ENCODE measurements around the gene WDR70.

WDR70 gene

DNA sequence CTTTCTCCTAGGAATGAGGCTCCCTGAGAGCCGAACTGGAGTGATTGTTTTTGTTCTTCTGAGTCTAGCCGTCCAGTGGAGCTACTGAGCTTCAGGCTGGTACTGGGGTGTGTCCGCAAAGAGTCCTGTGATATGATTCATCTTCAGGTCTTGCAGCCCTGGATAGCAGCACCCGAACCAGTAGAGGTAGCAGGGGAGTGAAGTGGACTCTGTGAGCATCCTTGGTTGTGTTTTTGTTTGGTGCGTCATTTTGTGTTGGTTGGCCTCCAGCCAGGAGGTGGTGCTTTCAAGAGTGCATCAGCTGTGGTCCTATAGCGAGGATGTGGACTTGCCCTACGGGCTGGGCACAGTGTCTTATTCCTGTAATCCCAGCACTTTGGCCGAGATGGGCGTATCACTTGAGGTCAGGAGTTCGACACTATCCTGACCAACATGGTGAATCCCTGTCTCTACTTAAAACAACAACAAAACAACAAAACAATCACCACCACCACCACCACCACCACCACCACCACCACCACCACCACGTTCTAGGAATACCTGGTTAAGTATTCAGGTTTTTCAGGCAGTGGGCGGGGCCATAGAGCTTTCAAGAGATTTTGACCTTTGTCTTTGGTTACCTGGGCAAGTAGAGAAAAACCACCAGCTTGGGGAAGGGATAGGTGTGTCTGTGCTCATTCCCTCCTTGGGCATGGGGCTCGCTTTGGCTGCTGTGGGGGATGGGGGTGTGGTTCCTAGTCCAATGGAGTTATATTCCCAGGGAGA is 154.0 kb downstream of the WDR70 start:
- no peak overlapping the region for H3K4me3 ChIP-seq (ENCODE audit: low read depth, low read length)
- TF ChIP-seq CTCF (conservative IDR thresholded peaks at IDR 0.05; ENCODE audit: low read depth, low read length) = peak; percentile 18
- peak; percentile 69 for DNase-seq (ENCODE audit: low read depth)

GRCh38 chr5:37533851-37534250 is 154.7 kb downstream of the WDR70 start:
- no peak for TF ChIP-seq CTCF (conservative IDR thresholded peaks at IDR 0.05; ENCODE audit: low read depth, low read length)
- peak; percentile 63 for DNase-seq (ENCODE audit: low read depth)
- H3K4me3 ChIP-seq (ENCODE audit: low read depth, low read length) = no peak overlapping the region

- TF ChIP-seq CTCF (conservative IDR thresholded peaks at IDR 0.05; ENCODE audit: low read depth, low read length) = no peak
- DNase-seq (ENCODE audit: low read depth) = no peak
- no peak overlapping the region for H3K4me3 ChIP-seq (ENCODE audit: low read depth, low read length)
These were observed 160.3 kb downstream of the WDR70 start for GRCh38 chr5:37539459-37539858.

- TF ChIP-seq CTCF (conservative IDR thresholded peaks at IDR 0.05; ENCODE audit: low read depth, low read length) = no peak
- H3K4me3 ChIP-seq (ENCODE audit: low read depth, low read length) = no peak overlapping the region
- DNase-seq (ENCODE audit: low read depth) = no peak
These were observed 164.1 kb downstream of the WDR70 start for GRCh38 chr5:37543216-37543615.

GRCh38 chr5:37549411-37549810 is 170.3 kb downstream of the WDR70 start:
- no peak for TF ChIP-seq CTCF (conservative IDR thresholded peaks at IDR 0.05; ENCODE audit: low read depth, low read length)
- no peak overlapping the region for H3K4me3 ChIP-seq (ENCODE audit: low read depth, low read length)
- DNase-seq (ENCODE audit: low read depth) = no peak

GRCh38 chr5:37552161-37552560 is 173.0 kb downstream of the WDR70 start:
- no peak for TF ChIP-seq CTCF (conservative IDR thresholded peaks at IDR 0.05; ENCODE audit: low read depth, low read length)
- DNase-seq (ENCODE audit: low read depth) = no peak
- no peak overlapping the region for H3K4me3 ChIP-seq (ENCODE audit: low read depth, low read length)
